Ishikawa (cell line): ENCODE results near the gene CFAP68.

Experiments used
- CREB1 ChIP-seq: IDR thresholded peaks from 2 replicates; pipeline ENCODE4 v1.6.1; 2012; ENCODE audit warnings: low read depth
- EP300 ChIP-seq: IDR thresholded peaks from 2 replicates; pipeline ENCODE4 v1.6.1; 2012; ENCODE audit warnings: borderline replicate concordance
- FOXM1 ChIP-seq: IDR thresholded peaks from 2 replicates; pipeline ENCODE4 v1.6.1; 2012; ENCODE audit warnings: low read depth, borderline replicate concordance
- NFIC ChIP-seq: IDR thresholded peaks from 2 replicates; pipeline ENCODE4 v1.6.1; 2012
- TAF1 ChIP-seq: IDR thresholded peaks from 2 replicates; pipeline ENCODE4 v1.6.1; 2012; ENCODE audit warnings: low read depth, mild to moderate bottlenecking
- TCF12 ChIP-seq: IDR thresholded peaks from 2 replicates; pipeline ENCODE4 v1.6.1; 2012; ENCODE audit warnings: low read depth
- TEAD4 ChIP-seq: IDR thresholded peaks from 2 replicates; pipeline ENCODE4 v1.6.1; 2012
- TF ChIP-seq, protein P1 (sequence below): IDR thresholded peaks from 2 replicates; pipeline ENCODE4 v1.6.1; 2012; ENCODE audit warnings: low read depth, mild to moderate bottlenecking

DNA sequence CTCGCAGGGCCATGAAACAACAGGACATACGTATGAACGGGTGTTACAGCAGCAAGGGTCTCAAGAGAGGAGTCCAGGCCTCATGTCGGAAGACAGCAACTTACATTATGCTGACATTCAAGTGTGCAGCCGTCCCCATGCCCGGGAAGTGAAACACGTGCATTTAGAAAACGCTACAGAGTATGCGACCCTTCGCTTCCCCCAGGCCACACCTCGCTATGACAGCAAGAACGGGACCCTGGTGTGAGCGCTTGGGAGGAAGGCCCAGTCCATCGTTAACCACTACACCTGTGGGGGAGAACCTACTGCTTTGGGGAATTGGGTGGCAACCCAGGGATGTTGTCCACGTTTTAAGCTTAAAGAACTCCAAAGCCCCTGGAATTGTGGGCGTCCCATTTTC lies 46.6 kb downstream of the CFAP68 start:
- TF ChIP-seq, protein P1, sequence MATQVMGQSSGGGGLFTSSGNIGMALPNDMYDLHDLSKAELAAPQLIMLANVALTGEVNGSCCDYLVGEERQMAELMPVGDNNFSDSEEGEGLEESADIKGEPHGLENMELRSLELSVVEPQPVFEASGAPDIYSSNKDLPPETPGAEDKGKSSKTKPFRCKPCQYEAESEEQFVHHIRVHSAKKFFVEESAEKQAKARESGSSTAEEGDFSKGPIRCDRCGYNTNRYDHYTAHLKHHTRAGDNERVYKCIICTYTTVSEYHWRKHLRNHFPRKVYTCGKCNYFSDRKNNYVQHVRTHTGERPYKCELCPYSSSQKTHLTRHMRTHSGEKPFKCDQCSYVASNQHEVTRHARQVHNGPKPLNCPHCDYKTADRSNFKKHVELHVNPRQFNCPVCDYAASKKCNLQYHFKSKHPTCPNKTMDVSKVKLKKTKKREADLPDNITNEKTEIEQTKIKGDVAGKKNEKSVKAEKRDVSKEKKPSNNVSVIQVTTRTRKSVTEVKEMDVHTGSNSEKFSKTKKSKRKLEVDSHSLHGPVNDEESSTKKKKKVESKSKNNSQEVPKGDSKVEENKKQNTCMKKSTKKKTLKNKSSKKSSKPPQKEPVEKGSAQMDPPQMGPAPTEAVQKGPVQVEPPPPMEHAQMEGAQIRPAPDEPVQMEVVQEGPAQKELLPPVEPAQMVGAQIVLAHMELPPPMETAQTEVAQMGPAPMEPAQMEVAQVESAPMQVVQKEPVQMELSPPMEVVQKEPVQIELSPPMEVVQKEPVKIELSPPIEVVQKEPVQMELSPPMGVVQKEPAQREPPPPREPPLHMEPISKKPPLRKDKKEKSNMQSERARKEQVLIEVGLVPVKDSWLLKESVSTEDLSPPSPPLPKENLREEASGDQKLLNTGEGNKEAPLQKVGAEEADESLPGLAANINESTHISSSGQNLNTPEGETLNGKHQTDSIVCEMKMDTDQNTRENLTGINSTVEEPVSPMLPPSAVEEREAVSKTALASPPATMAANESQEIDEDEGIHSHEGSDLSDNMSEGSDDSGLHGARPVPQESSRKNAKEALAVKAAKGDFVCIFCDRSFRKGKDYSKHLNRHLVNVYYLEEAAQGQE = no peak
- TF ChIP-seq TEAD4 (no peak), TAF1 (no peak), CREB1 (no peak), FOXM1 (no peak), EP300 (no peak), TCF12 (no peak), NFIC (no peak)
